ENCODE data around the gene SCGB1C1.

DNA sequence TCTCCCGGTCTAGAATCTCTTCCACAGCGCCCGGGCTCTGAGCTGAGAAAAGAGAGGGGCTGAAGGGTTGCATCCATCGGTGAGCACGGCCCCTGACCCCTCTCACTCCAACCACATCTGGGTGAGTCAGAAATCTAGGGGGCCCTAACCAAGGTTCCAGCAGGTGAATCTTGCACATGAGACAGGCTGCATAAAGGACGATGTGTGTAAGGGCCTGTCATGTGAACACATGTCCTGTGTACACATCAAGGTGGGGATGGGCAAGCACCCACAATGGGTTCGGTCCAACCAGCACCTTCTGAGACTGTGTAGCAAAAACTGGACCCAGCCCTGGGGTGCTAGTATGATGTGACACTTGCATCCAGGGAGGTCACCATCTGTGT lies 13.1 kb downstream of the SCGB1C1 start:
- TF ChIP-seq POLR2A (IDR thresholded peaks at IDR 0.05): no peak
- TF ChIP-seq, protein P1, sequence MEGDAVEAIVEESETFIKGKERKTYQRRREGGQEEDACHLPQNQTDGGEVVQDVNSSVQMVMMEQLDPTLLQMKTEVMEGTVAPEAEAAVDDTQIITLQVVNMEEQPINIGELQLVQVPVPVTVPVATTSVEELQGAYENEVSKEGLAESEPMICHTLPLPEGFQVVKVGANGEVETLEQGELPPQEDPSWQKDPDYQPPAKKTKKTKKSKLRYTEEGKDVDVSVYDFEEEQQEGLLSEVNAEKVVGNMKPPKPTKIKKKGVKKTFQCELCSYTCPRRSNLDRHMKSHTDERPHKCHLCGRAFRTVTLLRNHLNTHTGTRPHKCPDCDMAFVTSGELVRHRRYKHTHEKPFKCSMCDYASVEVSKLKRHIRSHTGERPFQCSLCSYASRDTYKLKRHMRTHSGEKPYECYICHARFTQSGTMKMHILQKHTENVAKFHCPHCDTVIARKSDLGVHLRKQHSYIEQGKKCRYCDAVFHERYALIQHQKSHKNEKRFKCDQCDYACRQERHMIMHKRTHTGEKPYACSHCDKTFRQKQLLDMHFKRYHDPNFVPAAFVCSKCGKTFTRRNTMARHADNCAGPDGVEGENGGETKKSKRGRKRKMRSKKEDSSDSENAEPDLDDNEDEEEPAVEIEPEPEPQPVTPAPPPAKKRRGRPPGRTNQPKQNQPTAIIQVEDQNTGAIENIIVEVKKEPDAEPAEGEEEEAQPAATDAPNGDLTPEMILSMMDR (IDR thresholded peaks at IDR 0.05): no peak

Measured in right lobe of liver (tissue), 4 donors.